ENCODE measurements around the gene COPS8. TPM values are rescaled to one million over a fixed set of nuclear protein-coding genes. Genes with fewer than 3 reads are reported as not detected.

COPS8 gene
- total and polyA plus RNA-seq, 2 of the 8 experiments (the other 6 are each of a cell fraction or from before 2014, with no cell fraction given): 59.3 to 67.5 TPM

DNA sequence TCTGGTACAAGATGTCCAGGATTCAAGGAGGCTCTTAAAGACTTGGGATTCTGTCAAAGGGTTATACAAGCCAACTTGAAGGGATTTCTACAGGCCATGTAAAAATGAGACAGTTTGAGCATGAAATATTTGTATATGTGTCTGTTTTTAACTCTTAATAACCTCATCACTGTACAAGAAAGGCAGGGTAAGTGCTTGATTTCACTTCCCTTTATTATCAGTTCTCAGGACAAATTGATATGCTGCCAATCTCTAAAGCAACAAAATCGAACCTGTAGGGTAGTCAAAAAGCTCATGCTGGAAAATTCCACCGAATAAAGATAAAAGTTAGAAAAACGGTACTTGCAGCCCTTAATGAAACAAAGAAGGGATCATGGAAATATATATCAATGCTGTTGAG is 14.1 kb downstream of the COPS8 start:
- 96% methylated on average over 3 of the region's 3 CpGs; no CpG with 5 or more reads in 1 of the 2 experiments for WGBS, 2 experiments (ENCODE audit: extremely low coverage in 1 of 2, insufficient coverage in 1 of 2, insufficient read length in 1 of 2, insufficient replicate concordance in 2 of 2, low coverage in 1 of 2, low lambda C conversion rate in 2 of 2, missing lambda C conversion rate in 1 of 2)
- Histone ChIP-seq H4K8ac (ENCODE audit: extremely low read depth, insufficient read depth, low read length) (no peak overlapping the region), H3K27me3 (replicated peaks in 1 of 4; ENCODE audit: control insufficient read depth in 3 of 4, extremely low read depth in 1 of 4, insufficient read depth in 3 of 4, low read length in 3 of 4) (no peaks in the 10 kb centered on the region), H2AK5ac (ENCODE audit: low read depth, low read length) (no peak overlapping the region), H2BK5ac (ENCODE audit: low read depth, low read length) (no peak overlapping the region), H3K4me1 (replicated peaks in 1 of 4; ENCODE audit: control insufficient read depth in 3 of 4, insufficient read depth in 4 of 4, low read length in 3 of 4) (no peaks in the 10 kb centered on the region; a peak in 1 of 7 replicates), H3K18ac (ENCODE audit: extremely low read depth, low read length) (no peak overlapping the region), H3K4me2 (ENCODE audit: insufficient read depth in 1 of 2, low read depth in 2 of 2, low read length in 2 of 2) (no peak overlapping the region), H2BK20ac (ENCODE audit: low read length) (no peak overlapping the region), H2BK12ac (ENCODE audit: low read depth, low read length) (no peak overlapping the region), H2BK120ac (replicated peaks; ENCODE audit: low read depth, low read length) (no peak overlapping the region), H3K9ac (replicated peaks in 1 of 4; ENCODE audit: extremely low read depth in 1 of 4, low read depth in 3 of 4, low read length in 3 of 4) (no peak overlapping the region), H4K91ac (replicated peaks; ENCODE audit: insufficient read length, low read length) (no peak overlapping the region), H3K4ac (replicated peaks; ENCODE audit: insufficient read length, low read depth, low read length) (no peak overlapping the region), H3K56ac (replicated peaks; ENCODE audit: insufficient read length, low read depth, low read length) (no peak overlapping the region), H3K23me2 (ENCODE audit: low read depth, low read length) (no peaks in the 10 kb centered on the region), H3K14ac (ENCODE audit: insufficient read length) (no peak overlapping the region), H3K27ac (ENCODE audit: low read depth, low read length) (no peak overlapping the region), H2AFZ (ENCODE audit: low read length) (no peak overlapping the region), H3K79me1 (ENCODE audit: low read depth, low read length) (no peaks in the 10 kb centered on the region), H3K9me3 (ENCODE audit: insufficient read depth in 2 of 2, low read depth in 1 of 2, low read length in 1 of 2) (no peaks in the 10 kb centered on the region), H2BK15ac (ENCODE audit: low read length) (no peak overlapping the region), H4K20me1 (replicated peaks in 1 of 2; ENCODE audit: control insufficient read depth in 1 of 2, insufficient read depth in 2 of 2, low read length in 2 of 2) (no peaks in the 10 kb centered on the region), H4K5ac (ENCODE audit: insufficient read length, low read depth, low read length) (no peak overlapping the region), H3K4me3 (ENCODE audit: extremely low read depth in 1 of 4, insufficient read depth in 2 of 4, low read depth in 3 of 4, low read length in 4 of 4) (no peak overlapping the region), H3K36me3 (ENCODE audit: control insufficient read depth in 2 of 4, insufficient read depth in 4 of 4, low read length in 3 of 4) (peaks cover 9 to 41% (median 28%) of the 10 kb centered on the region in 4 experiments), H3K79me2 (ENCODE audit: control insufficient read depth in 1 of 2, insufficient read depth in 2 of 2, low read length in 2 of 2) (no peaks in the 10 kb centered on the region; a peak in 1 of 4 replicates), H3K23ac (ENCODE audit: insufficient read length) (no peak overlapping the region)
- POLR2A ChIA-PET (ENCODE audit: partially characterized antibody): interaction anchor here (2.7 kb wide), 1 partner anchor 14 kb away, joined by 13 read pairs; the partner anchor contains the start of gene COPS8
- CTCF ChIA-PET (ENCODE audit: partially characterized antibody): no interaction called here
- DNase-seq (ENCODE audit: low read depth in 1 of 2, low spot score in 2 of 2) (no peak), FAIRE-seq (no peak)
- TF ChIP-seq SP1 (IDR thresholded peaks at IDR 0.05; ENCODE audit: low read depth, low read length) (no peak), BACH1 (IDR thresholded peaks at IDR 0.05; ENCODE audit: low read length) (no peak), POLR2A (IDR thresholded peaks at IDR 0.05; ENCODE audit: control extremely low read depth in 1 of 2, low read depth in 2 of 2, low read length in 2 of 2) (no peak), CREB1 (IDR thresholded peaks at IDR 0.05) (no peak), TBP (IDR thresholded peaks at IDR 0.05; ENCODE audit: low read depth, low read length) (no peak), SRF (IDR thresholded peaks at IDR 0.05; ENCODE audit: low read depth, low read length) (no peak), GABPA (IDR thresholded peaks at IDR 0.05; ENCODE audit: borderline replicate concordance, insufficient read depth, low read length) (no peak), ZNF274 (IDR thresholded peaks at IDR 0.05; ENCODE audit: borderline replicate concordance, extremely low read depth, low read length) (no peak), NANOG (IDR thresholded peaks at IDR 0.05; ENCODE audit: insufficient read depth, low read depth, low read length, poor library complexity, severe bottlenecking) (no peak), CEBPB (IDR thresholded peaks at IDR 0.05; ENCODE audit: low read depth, low read length) (no peak), SP4 (IDR thresholded peaks at IDR 0.05; ENCODE audit: low read length) (no peak)
- TF ChIP-seq, protein P1, sequence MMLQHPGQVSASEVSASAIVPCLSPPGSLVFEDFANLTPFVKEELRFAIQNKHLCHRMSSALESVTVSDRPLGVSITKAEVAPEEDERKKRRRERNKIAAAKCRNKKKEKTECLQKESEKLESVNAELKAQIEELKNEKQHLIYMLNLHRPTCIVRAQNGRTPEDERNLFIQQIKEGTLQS (IDR thresholded peaks at IDR 0.05; ENCODE audit: insufficient read depth, low read depth, low read length): no peak
- TF ChIP-seq, protein P2, sequence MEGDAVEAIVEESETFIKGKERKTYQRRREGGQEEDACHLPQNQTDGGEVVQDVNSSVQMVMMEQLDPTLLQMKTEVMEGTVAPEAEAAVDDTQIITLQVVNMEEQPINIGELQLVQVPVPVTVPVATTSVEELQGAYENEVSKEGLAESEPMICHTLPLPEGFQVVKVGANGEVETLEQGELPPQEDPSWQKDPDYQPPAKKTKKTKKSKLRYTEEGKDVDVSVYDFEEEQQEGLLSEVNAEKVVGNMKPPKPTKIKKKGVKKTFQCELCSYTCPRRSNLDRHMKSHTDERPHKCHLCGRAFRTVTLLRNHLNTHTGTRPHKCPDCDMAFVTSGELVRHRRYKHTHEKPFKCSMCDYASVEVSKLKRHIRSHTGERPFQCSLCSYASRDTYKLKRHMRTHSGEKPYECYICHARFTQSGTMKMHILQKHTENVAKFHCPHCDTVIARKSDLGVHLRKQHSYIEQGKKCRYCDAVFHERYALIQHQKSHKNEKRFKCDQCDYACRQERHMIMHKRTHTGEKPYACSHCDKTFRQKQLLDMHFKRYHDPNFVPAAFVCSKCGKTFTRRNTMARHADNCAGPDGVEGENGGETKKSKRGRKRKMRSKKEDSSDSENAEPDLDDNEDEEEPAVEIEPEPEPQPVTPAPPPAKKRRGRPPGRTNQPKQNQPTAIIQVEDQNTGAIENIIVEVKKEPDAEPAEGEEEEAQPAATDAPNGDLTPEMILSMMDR (IDR thresholded peaks at IDR 0.05; ENCODE audit: control extremely low read depth in 1 of 3, insufficient read depth in 1 of 3, low read depth in 1 of 3, low read length in 3 of 3): no peak

All from H1 (cell line).